CD4-positive, alpha-beta T cell (primary cell): ENCODE results near the gene TLK2. TPM values are rescaled to one million over a fixed set of nuclear protein-coding genes. Genes with fewer than 3 reads are reported as not detected.
A peak's percentile ranks its signal among the peaks of the same experiment; 100 is the strongest.
"Not testable (repeated sequence)": the region's sequence is repeated elsewhere in the genome, so short reads cannot be mapped to it uniquely, and the experiment has no call there.

Experiments used
- ATAC-seq: fragments of 200-7000 bp; cut with Tn5 transposase; one replicate; pipeline ENCODE4 v1.10.0; 2022; ENCODE audit warnings: mild to moderate bottlenecking; ENCODE audit not compliant: poor library complexity
- CTCF ChIA-PET: fragments of 350-600 bp; sonication (Branson Sonifier 250); formaldehyde crosslinking; loops from one replicate; lab custom pipeline; 2021; ENCODE audit warnings: antibody characterized with exemption, inconsistent platforms; lab: Charles Lee
- POLR2A ChIA-PET: fragments of 350-600 bp; sonication (Branson Sonifier 250); formaldehyde crosslinking; loops from one replicate; lab custom pipeline; 2021; ENCODE audit warnings: antibody characterized with exemption, inconsistent platforms; lab: Charles Lee
- DNase-seq, 14 experiments: peaks; one replicate each; pipeline ENCODE4 v3.0.0-alpha.2; 2013 to 2020; ENCODE audit warnings: mixed read lengths in 2 of 14
- H3K27ac ChIP-seq, 2 donors: one replicate each; pipeline versions ENCODE4 v1.5.1 to v1.7.0; 2013; ENCODE audit warnings: low read length in 2 of 2, low read depth in 1 of 2, mild to moderate bottlenecking in 1 of 2
- H3K27me3 ChIP-seq, 2 experiments: 1 replicate in 1 of 2; 2 replicates in 1 of 2; pipeline versions ENCODE4 v1.6.1 to v1.7.0; 2013; ENCODE audit warnings: low read length in 2 of 2, control low read depth in 1 of 2, mild to moderate bottlenecking in 1 of 2, moderate library complexity in 1 of 2; ENCODE audit not compliant: insufficient read depth in 2 of 2, control insufficient read depth in 1 of 2
- H3K36me3 ChIP-seq: one replicate; pipeline ENCODE4 v1.6.1; 2013; ENCODE audit warnings: low read length, control low read depth; ENCODE audit not compliant: insufficient read depth
- H3K4me1 ChIP-seq: one replicate; pipeline ENCODE4 v1.6.1; 2013; ENCODE audit warnings: low read length, control low read depth; ENCODE audit not compliant: insufficient read depth
- H3K4me3 ChIP-seq: one replicate; pipeline ENCODE4 v1.5.1; 2013; ENCODE audit warnings: mild to moderate bottlenecking, low read length, moderate library complexity
- H3K9me3 ChIP-seq, 2 experiments: 1 replicate in 1 of 2; 2 replicates in 1 of 2; pipeline versions ENCODE4 v1.6.1 to v1.7.0; 2013; ENCODE audit warnings: low read length in 2 of 2, mild to moderate bottlenecking in 2 of 2, control low read depth in 1 of 2, moderate library complexity in 1 of 2; ENCODE audit not compliant: control insufficient read depth in 1 of 2, insufficient read depth in 1 of 2
- H3K27ac Mint-ChIP-seq: one replicate; pipeline ENCODE4 v1.8.0; 2020; ENCODE audit warnings: mixed read lengths
- H3K27me3 Mint-ChIP-seq: one replicate; pipeline ENCODE4 v1.8.0; 2021; ENCODE audit warnings: mixed read lengths
- H3K36me3 Mint-ChIP-seq: one replicate; pipeline ENCODE4 v1.8.0; 2021; ENCODE audit warnings: low read depth, mixed read lengths
- H3K4me1 Mint-ChIP-seq: one replicate; pipeline ENCODE4 v1.8.0; 2021; ENCODE audit warnings: low read depth, mixed read lengths
- H3K4me3 Mint-ChIP-seq: one replicate; pipeline ENCODE4 v1.8.0; 2020; ENCODE audit warnings: mild to moderate bottlenecking, mixed read lengths
- H3K9me3 Mint-ChIP-seq: one replicate; pipeline ENCODE4 v1.8.0; 2020; ENCODE audit warnings: mixed read lengths
- intact Hi-C, 2 experiments: fragments of 100-400 bp; cut with DNase I in 1 of 2; cut with micrococcal nuclease in 1 of 2; formaldehyde crosslinking; loops; one replicate each; pipeline versions ENCODE4 v1.15.1 to v1.9.0; 2023 to 2025; cut with DNase I, micrococcal nuclease
- total RNA-seq, 174 experiments: library from RNA in 2 of 174; stranded (reverse) in 2 of 174; gene quantifications; one replicate each; pipeline ENCODE4 v1.2.3 and lab custom pipeline; 2021 to 2026
- TF ChIP-seq, protein P1 (sequence below): fragments of 200-600 bp; IDR thresholded peaks from one replicate; pipeline ENCODE4 v1.8.0; 2022; ENCODE audit warnings: antibody characterized with exemption, mild to moderate bottlenecking

The TLK2 gene
- total RNA-seq, 2 experiments from 2014 or later, result 85.3 to 86.5 TPM

- H3K4me3 ChIP-seq, result no peak overlapping the region
- intact Hi-C loops, result loop anchor here in 1 of 2 experiments (10.0 kb wide), 1 partner anchor 47 kb away; no protein-coding TSS in a partner anchor
- H3K9me3 ChIP-seq, result no peaks in the 10 kb centered on the region
- H3K27me3 ChIP-seq, result no peaks in the 10 kb centered on the region
- H3K36me3 ChIP-seq, result peaks cover 70% of the 10 kb centered on the region
- Mint-ChIP-seq H3K4me1 (no peaks in the 10 kb centered on the region), H3K4me3 (no peak overlapping the region), H3K27me3 (no peaks in the 10 kb centered on the region), H3K36me3 (peaks cover 87% of the 10 kb centered on the region), H3K9me3 (no peaks in the 10 kb centered on the region), H3K27ac (peak overlapping the region; percentile 24)
- ATAC-seq (no peak), DNase-seq (no peak)
- no peaks in the 10 kb centered on the region for H3K4me1 ChIP-seq
- ChIA-PET CTCF (interaction anchor here (0.7 kb wide), 1 partner anchor 10 kb away, joined by 3 read pairs; no protein-coding TSS in a partner anchor), POLR2A (no interaction called here)
- TF ChIP-seq, protein P1, sequence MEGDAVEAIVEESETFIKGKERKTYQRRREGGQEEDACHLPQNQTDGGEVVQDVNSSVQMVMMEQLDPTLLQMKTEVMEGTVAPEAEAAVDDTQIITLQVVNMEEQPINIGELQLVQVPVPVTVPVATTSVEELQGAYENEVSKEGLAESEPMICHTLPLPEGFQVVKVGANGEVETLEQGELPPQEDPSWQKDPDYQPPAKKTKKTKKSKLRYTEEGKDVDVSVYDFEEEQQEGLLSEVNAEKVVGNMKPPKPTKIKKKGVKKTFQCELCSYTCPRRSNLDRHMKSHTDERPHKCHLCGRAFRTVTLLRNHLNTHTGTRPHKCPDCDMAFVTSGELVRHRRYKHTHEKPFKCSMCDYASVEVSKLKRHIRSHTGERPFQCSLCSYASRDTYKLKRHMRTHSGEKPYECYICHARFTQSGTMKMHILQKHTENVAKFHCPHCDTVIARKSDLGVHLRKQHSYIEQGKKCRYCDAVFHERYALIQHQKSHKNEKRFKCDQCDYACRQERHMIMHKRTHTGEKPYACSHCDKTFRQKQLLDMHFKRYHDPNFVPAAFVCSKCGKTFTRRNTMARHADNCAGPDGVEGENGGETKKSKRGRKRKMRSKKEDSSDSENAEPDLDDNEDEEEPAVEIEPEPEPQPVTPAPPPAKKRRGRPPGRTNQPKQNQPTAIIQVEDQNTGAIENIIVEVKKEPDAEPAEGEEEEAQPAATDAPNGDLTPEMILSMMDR, result no peak
- no peak overlapping the region for H3K27ac ChIP-seq
These were observed 122.8 kb downstream of the TLK2 start for GRCh38 chr17:62601471-62601870.

DNA sequence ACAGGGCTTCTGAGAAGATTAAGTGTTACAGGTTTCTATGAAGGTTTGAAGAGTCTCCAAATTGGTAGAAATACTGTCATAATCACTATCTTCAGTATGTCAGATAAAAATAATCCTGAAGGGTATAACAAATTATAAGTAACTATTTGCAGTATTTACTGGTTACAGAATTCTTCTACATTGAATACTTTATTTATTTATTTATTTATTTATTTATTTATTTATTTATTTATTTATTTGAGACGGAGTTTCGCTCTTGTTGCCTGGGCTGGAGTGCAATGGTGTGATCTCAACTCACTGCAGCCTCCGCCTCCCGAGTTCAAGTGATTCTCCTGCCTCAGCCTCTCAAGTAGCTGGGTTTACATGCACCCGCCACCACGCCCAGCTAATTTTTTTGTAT is 125.2 kb downstream of the TLK2 start:
- DNase-seq, H3K27ac ChIP-seq, H3K27me3 ChIP-seq, H3K4me3 ChIP-seq, ATAC-seq, H3K4me1 Mint-ChIP-seq, H3K27me3 Mint-ChIP-seq, H3K27ac Mint-ChIP-seq, H3K9me3 ChIP-seq, H3K4me1 ChIP-seq, H3K4me3 Mint-ChIP-seq, H3K9me3 Mint-ChIP-seq, CTCF ChIA-PET, POLR2A ChIA-PET: not testable (repeated sequence)
- peaks cover 87% of the 10 kb centered on the region for H3K36me3 Mint-ChIP-seq
- H3K36me3 ChIP-seq, result peaks cover 75% of the 10 kb centered on the region
- intact Hi-C loops, result loop anchor here in 1 of 2 experiments (10.0 kb wide), 1 partner anchor 49 kb away; no protein-coding TSS in a partner anchor

DNA sequence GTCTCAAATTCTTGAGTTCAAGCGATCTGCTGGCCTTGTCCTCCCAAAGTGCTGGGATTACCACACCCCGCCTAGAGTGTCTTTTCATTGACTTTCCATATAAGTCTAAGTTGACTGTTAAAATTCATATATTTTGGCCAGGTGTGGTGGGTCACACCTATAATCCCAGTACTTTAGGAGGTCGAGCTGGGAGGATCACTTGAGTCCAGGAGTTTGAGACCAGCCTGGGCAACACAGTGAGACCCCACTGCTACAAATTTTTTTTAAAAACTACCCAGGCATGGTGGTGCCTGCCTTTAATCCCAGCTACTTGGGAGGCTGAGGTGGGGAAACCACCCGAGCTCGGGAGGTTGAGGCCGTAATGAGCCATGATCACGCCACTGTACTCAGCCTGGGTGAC is 127.0 kb downstream of the TLK2 start:
- Mint-ChIP-seq H3K4me3 (no peak overlapping the region), H3K9me3 (no peaks in the 10 kb centered on the region), H3K27me3 (no peaks in the 10 kb centered on the region), H3K4me1 (peaks cover 5% of the 10 kb centered on the region), H3K36me3 (peaks cover 88% of the 10 kb centered on the region), H3K27ac (no peak overlapping the region)
- Histone ChIP-seq H3K27me3 (no peaks in the 10 kb centered on the region), H3K4me3 (no peak overlapping the region), H3K27ac (no peak overlapping the region), H3K36me3 (peaks cover 76% of the 10 kb centered on the region), H3K4me1 (no peaks in the 10 kb centered on the region), H3K9me3 (no peaks in the 10 kb centered on the region)
- intact Hi-C loops, result loop anchor here in 1 of 2 experiments (10.0 kb wide), 1 partner anchor 51 kb away; no protein-coding TSS in a partner anchor
- no peak for DNase-seq
- ChIA-PET CTCF (no interaction called here), POLR2A (no interaction called here)
- TF ChIP-seq, protein P1, result no peak
- no peak for ATAC-seq

GRCh38 chr17:62611292-62611691 is 132.7 kb downstream of the TLK2 start:
- no peaks in the 10 kb centered on the region for H3K9me3 Mint-ChIP-seq
- no peak overlapping the region for H3K4me3 Mint-ChIP-seq
- Histone ChIP-seq H3K27ac (peak overlapping the region in 1 of 2 donors; percentile 36), H3K4me3 (no peak overlapping the region), H3K27me3 (no peaks in the 10 kb centered on the region), H3K36me3 (peaks cover 73% of the 10 kb centered on the region), H3K9me3 (no peaks in the 10 kb centered on the region), H3K4me1 (no peaks in the 10 kb centered on the region)
- peaks cover 10% of the 10 kb centered on the region for H3K4me1 Mint-ChIP-seq
- ChIA-PET CTCF (no interaction called here), POLR2A (no interaction called here)
- DNase-seq (peak in 1 of 14 experiments; percentile 47), ATAC-seq (no peak)
- intact Hi-C loops, result no loop called here
- H3K27me3 Mint-ChIP-seq, result no peaks in the 10 kb centered on the region
- H3K36me3 Mint-ChIP-seq, result peaks cover 94% of the 10 kb centered on the region
- H3K27ac Mint-ChIP-seq, result no peak overlapping the region
- TF ChIP-seq, protein P1, result no peak
